Measurements from ENCODE around the gene CLINT1.

GRCh38 chr5:157819502-157820115, 39.3 kb downstream of the CLINT1 start:
- TF ChIP-seq POLR2A (IDR thresholded peaks at IDR 0.05) (no peak), CTCF (IDR thresholded peaks at IDR 0.05) (peak in 1 of 3 experiments; percentile 4)
